HG03135 (cell line): ENCODE measurements around the gene CARD11.
"Not testable (repeated sequence)": the region's sequence is repeated elsewhere in the genome, so short reads cannot be mapped to it uniquely, and the experiment has no call there.

Source experiments
- ATAC-seq: cut with Tn5 transposase; IDR thresholded peaks from one replicate; pipeline ENCODE4 v1.9.1; 2021; ENCODE audit warnings: mild to moderate bottlenecking, moderate library complexity; ENCODE audit not compliant: unreplicated experiment

Gene CARD11

DNA sequence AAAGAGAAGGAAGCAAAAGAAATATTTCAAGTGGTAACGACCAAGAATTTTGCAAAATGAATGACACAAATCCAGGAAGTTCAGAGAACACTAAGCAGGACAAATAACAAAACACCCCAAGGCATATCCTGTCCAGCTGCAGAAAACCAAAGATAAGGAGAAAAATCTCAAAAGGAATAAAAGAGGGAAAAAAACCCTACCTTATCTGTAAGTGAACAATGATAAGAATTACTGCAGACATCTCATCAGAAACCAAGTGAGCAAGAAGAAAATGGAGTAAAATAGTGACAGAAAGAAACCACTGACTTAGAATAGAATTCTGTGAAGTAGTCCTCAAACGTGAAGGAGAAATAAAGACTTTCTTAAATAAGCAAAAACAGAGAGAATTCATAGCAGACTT lies 21.8 kb downstream of the CARD11 start:
- ATAC-seq: no peak

DNA sequence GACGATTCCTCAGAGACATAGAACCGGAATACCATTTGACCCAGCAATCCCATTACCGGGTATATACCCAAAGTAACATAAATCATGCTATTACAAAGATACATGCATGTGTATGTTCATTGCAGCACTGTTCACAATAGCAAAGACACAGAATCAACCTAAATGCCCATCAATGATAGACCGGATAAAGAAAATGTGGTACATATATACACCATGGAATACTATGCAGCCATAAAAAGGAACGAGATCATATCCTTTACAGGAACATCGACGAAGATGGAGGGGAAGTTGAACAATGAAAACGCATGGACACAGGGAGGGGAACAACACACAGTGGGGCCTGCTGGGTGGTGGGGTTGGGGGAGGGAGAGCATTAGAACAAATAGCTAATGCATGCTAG lies 22.4 kb downstream of the CARD11 start:
- ATAC-seq: not testable (repeated sequence)

DNA sequence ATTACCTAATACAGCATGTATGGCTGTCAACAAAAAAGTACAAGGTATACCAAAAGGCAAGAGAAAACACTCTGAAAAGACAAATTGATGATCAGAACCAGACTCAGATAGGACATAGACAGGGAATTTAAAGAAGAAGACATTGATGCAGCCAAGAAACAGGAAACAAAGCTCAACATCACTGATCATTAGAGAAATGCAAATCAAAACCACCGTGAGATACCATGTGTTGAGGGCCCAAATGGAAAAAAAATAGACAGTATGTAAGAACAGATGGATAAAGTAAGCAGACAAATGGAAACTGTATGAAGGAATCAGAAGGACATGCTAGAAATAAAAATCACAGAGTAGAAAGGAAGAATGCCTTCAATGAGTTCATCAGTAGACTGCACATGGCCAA lies 23.3 kb downstream of the CARD11 start:
- no peak for ATAC-seq

DNA sequence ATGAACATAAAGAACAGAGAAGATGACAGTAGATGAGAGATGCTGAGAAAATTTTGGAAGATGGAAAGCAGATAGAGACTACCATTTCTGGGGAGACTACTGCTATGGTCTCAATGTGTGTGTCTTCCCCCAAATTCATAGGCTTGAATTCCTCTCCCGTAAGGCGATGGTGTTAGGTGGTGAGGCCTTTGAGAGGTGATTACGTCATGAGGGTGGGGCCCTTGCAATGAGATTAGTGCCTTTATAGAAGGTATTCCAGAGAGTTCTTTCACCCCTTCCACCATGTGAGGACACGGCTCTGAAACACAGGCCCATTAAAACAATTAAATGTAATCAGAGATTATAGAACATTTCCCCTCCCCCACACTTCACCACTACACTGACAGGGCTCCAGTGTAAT lies 23.9 kb downstream of the CARD11 start:
- no peak for ATAC-seq

DNA sequence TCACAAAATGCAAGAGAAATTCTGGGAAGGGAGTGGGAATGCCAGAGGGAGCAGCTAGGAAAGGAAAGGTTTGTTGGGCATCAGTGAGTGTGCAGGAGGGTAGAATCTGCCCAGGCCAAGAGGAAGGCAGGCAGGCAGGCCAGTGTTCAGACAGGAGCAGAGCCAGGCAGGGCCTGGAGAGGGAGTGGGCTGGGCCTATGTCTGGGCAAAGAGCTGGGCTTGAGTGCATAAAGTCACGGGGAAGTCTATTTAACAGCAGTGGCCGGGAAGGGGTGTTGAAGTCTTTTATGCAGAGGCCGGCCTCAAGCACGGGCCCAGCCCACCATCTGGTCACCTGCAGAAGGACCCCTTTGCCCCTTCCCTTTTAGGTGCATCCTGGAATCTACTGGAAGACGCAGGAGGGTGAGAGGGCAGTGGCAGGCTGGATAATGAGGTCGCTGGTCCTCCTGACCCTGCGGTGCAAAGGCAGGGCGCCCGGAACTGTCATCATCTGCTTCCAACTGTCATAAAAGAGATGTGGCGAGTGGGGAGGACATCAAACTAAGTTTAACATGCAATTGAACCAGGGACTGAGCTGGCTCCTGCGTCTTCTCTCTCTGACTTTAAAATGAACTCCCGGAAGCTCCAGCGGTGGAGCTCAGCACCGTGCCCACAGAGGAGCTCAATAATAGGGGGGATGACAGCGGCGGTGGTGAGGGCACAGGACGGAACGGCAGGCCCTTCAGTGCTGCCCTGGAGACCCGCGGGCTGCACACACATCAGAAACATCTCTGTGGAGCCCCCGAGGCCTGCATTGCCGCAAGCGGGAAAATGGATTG lies 29.5 kb downstream of the CARD11 start:
- no peak for ATAC-seq

DNA sequence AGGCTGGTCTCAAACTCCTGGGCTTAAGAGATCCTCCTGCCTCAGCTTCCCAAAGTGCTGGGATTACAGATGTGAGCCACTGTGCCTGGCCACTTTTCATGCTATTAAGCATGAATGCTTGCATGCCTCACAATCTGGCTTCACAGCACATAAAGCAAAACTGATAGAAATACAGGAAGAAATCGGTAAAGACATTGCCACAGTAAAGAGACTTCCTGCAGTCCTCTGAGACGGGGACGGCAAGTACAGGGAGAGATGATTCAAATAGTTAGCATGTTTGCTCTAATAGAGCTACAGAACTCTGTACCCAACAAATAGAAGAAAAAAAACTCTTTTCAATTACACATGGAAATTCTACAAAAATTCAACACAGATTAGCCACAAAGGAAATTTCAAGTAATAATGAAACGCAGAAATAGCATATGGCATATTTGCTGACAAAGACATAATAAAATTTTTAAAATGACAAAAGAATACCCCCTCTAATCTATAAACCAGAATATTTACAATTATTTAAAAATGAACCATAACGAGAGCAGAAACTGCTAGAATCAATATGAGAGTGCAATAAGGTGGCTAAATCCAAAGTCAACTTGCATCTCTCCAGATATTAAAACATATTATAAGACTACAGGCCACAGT lies 32.3 kb downstream of the CARD11 start:
- ATAC-seq: no peak

DNA sequence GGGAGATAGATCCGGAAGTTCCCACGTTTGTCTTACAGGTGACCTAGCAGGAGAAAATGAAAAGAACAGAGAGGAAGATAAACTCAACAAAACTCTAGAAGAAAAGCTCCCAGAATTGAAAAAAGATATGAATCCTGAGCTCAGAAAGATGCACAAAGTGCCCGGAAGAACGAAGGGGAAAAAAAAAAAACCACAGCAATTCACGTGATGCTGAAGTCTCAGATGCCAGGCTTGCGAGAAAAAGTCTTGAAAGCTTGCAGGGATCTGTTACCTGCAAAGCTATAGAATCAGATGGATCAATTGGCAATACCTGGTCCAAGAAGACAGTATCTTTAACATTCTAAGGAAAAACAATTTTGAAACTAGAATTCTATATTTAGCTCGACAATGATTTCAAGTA lies 33.5 kb downstream of the CARD11 start:
- no peak for ATAC-seq

DNA sequence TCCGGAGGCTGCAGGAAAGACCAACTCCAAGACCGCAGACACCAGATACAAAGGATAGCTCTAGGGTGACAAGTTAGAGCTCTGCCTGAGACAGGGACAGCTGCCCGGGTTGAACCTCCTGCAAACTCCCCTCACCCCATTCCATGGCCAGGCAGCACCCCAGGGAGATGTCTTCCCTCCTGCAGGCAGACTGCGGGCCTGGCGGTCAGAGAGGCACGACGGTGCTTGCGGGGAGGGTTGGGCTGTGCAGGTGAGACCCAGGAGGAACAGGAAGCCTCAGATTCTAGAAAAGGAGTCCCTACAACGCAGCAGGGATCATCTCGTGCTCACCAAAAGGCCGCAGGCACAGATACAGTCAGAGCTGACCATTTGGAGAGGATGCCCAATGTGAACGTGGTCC lies 34.6 kb downstream of the CARD11 start:
- no peak for ATAC-seq

DNA sequence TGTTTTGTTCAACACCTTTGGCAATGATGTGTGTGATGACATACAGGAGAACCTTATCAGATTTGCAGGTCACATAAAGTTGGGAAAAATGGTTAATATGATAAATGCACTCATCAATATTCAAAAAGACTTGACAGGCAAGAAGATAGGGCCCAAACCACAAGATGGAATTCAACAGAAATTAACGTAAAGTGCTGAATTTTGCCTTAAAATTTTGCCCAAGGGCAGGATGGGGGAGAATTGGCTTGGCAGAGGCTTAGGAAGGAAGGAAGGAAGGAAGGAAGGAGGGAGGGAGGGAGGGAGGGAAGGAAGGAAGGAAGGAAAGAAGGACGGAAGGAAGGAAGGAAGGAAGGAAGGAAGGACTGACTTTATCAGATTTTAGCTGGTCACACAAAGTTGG lies 35.3 kb downstream of the CARD11 start:
- ATAC-seq: no peak

DNA sequence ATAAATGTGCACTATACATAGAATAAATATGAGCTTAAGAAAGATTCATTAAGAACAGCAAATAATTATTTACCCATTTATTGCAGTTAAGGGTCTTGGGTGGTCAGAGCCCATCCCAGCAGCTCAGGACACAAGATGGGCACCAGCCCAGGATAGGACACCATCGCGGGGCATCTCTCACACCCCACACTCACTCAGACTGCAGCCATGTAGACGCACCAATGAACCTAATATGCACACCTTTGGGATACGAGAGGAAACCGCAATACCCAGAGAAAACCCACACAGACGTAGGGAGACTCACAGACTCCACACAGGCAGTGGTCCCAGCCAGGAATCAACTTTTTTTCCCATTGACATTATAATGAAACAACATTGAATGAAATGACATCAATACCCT lies 36.0 kb downstream of the CARD11 start:
- no peak for ATAC-seq

DNA sequence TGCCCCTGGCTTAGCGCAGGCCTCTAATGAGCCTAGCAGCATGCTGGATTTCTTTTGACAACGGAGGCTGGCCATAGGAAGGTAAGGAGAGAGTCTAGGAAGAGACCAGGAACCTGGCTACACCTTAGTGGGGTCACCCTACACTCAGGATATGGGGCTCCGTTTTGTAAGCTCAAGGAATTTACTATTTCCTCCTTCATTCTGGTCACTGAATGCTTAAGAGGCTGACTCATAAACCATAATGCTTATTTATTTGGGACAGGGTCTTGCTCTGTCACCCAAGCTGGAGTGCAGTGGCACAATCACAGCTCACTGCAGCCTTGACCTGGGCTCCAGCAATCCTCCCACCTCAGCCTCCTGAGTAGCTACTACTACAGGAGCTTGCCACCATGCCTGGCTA lies 38.4 kb downstream of the CARD11 start:
- no peak for ATAC-seq

DNA sequence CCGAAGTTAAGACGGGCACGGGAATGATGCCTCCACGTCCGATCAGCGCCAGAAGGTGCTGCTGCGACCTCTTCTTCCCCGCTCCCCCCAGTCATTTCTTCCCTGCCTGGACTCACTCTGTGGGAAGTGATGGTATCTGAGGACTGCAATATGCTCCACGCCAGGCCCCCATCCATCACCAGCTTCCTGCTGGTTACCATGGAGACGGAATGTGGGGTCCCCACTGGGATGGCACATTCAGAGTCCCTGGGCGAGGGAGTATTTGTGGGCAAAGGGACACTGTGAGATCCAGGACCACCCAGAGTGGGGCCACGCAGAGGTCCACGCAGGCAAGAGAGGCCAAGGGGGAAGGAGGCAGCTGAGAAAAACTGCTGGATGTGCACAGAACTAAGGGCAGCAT lies 39.7 kb downstream of the CARD11 start:
- ATAC-seq: no peak

DNA sequence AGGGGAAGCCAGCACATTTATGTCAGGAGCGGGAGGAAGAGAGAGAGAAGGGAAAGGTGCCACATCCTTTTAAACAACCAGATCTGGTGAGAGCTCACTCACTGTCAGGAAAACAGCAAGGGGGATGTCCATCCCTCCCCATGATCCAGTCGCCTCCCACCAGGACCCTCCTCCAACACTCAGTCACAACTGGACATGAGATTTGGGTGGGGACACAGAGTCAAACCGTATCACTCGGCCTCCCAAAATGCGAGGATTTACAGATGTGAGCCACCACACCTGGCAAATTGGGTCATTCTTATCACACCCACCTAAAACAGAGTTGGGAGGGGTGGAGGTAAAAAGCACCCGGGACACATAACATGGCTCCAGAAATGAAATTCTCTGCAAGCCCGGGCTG lies 41.0 kb downstream of the CARD11 start:
- ATAC-seq: no peak

DNA sequence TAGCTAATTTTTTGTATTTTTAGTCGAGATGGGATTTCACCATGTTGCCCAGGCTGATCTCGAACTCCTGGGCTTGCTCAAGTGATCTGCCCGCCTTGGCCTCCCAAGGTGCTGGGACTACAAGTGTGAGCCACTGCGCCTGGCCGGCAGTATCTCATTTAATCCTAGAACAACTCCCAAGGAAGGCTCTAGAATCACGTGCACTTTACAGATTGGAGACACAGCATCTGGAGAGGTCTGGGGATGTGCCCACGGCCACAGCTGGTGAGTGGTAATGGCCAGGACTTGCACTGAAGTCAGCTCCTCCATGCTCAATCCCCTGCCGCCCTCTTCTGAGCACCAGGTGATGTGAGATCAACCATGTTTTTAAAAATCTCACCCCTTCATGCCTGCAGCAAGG lies 43.1 kb downstream of the CARD11 start:
- ATAC-seq: no peak

DNA sequence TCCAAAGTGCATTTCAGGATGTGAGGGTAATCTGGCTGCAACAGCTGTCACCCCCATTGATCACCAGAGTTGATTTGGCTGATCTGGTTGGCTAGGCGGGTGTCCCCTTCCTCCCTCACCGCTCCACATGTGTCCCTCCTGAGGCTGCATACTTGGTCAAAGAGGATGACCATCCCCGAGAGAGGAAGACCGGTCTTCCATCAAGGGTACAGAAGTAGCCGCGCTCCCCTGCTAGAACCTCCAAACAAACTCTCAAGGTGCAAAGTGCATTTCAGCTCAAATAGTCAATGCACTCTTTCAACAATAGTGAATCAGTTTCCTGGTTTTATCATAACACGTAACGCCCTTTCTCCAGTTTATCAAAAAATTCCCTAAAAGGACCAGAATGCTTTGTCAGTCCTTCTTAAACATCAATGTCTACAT lies 44.6 kb downstream of the CARD11 start:
- ATAC-seq: no peak

DNA sequence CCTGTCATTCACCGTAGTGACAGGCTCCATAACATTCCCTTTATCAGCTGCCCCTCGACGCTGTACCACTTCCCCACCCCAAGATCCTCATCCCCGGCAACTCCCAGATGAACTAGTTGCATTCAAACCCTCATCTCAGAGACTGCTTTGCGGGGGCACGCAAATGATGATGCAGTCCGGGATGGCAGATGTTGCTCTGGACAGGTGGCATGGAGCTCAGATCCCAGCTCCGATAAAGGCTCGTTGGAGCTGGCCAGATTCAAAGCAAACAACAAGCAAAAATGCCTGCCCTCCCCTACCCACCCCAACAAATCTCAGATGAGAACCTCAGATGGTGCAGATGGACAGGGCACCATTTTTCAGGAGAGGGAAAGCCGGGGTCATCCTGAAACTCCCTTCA lies 46.7 kb downstream of the CARD11 start:
- ATAC-seq: no peak

DNA sequence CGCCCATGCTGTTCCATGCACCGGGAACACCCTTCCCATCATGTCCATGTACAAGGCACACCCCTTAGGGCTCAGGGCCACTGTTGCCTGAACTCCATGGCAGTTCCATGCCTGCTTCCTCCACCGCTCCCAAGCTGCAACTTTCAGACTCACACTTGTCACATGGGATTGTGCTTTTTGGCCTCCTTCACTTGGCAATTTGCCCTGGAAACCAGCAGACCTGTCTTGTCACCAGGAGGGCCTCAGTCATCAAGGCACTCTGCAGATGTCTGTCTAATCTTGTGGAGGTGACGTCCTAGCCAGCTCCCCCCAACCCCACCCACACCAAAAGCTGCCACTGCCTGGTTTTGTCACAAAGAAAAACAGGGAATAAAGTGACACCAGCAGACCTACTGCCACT lies 47.5 kb downstream of the CARD11 start:
- ATAC-seq: no peak

DNA sequence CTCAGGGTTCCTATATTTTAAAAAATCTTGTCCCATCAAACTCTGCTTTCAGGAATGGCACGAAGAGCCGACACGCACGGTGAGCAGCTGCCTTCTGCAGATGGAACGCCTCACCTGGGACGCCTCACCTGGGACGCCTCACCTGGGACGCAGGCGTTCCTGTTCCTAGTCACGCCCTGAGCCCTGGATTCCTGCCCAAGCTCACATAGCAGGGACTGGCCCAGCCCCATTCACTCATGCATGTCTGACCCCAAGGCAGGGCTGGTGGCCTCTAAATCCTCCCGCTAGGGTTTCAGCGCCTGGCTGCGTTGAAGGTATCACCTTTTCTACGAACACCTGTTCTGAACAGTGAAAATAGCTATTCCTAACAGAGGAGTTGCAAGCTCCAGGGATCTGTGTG lies 49.8 kb downstream of the CARD11 start:
- no peak for ATAC-seq

DNA sequence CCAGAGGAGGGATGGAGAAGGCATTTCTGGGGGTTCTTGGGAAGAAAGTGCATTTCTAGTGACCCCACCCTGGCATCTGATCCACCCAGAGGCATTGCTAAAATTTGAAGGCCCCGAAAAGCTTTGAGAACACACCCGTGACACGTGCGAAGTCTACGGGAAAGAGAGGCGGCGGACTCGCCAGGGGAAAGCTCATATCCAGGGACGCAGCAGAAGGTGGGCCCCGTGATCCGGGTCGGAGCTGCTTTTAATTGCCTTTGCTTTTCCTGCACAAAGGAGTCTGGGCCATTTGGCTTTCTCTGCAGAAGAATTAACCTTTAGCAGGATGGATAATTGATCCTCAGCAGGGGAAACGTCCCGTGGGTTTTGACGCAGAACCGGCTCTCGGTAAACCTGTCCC lies 50.3 kb downstream of the CARD11 start:
- no peak for ATAC-seq

DNA sequence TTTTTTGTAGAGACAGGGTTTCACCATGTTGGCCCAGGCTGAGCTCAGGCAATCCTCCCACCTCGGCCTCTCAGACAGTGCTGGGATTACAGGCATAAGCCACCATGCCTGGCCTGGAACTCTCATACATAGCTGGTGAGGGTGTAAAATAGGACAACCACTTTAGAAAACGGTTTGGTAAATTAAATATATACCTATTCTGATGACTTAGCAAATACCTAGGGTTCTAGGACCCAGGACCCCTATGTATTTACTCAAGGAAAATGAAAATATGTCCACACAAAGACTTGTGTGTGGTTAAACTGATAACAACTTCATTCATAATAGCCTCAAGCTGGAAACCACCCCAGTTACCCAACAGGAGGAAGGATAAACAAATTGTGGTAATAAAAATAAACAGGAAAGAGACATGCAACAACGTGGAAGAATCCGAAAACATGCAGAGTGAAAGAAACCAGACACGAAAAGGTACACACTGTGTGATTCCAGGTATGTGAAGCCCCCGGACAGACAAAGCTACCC lies 52.7 kb downstream of the CARD11 start:
- ATAC-seq: no peak

DNA sequence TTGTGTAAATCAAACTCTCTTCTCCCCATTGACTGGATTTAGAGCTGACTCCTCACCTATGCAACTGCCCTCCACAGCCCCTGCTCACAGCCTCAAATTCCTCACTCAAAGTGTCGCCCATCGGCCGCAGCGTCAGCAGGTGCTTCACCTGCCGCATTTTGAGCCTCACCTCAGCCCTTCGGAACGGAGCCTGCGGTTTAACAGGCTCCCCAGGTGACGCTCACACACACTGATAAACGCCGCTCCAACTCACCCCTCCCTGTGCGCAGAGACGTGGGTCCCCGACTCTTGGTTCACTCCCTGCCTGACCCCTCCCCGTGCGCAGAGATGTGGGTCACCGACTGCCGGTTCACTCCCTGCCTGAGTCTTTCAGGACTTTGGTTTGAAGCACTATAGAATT lies 57.1 kb downstream of the CARD11 start:
- no peak for ATAC-seq

DNA sequence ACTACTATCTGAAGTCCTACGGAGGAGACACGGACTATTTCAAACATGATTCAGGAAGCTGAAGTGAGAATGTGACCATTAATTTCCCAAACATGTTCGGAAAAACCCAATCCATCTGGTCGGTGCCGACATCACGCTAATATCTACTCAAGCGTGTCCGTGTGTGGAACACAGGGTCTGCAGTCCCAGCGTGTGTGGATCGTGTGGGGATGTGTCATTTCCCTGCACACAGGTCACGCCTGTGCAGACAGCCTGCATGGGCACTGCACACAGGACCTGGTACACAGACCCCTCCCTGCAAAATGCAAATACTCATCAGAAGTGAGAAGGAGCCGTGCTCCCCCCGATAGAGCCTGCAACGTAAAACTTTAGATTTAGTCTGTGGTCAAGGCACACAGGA lies 57.8 kb downstream of the CARD11 start:
- ATAC-seq: no peak

DNA sequence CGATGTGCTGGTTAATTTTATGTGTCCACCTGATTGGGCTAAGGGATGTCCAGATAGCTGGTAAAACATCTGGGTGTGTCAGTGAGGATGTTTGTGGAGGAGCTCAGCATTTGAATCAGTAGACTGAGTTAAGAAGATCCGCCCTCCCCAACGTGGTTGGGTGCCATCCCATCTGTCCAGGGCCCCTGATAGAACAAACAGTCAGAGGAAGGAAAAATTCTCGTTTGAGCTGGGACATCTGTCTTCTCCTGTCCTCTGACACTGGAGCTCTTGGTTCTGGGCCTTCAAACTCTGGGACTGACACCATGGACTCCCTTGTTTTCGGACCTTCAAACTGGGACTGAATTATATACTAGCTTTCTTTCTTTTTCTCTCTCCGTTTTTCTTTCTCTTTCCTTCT lies 59.6 kb downstream of the CARD11 start:
- ATAC-seq: no peak
